Neuronal stem cell (in vitro differentiated cells): ENCODE measurements around the gene ATP5F1E.

Experiments
- DNase-seq: peaks from one replicate; pipeline ENCODE4 v3.0.0-alpha.2; 2013; ENCODE audit warnings: low spot score
- H2AFZ ChIP-seq: one replicate; pipeline ENCODE4 v1.6.1; 2013; ENCODE audit warnings: mild to moderate bottlenecking, low read length, inconsistent platforms
- H2AK5ac ChIP-seq: 2 replicates; pipeline ENCODE4 v1.6.1; 2013; ENCODE audit warnings: low read depth, mild to moderate bottlenecking, inconsistent platforms, low read length, moderate library complexity, mixed read lengths
- H2BK120ac ChIP-seq: 2 replicates; pipeline ENCODE4 v1.6.1; 2013; ENCODE audit warnings: low read depth, mild to moderate bottlenecking, inconsistent platforms, low read length, moderate library complexity, mixed read lengths
- H2BK12ac ChIP-seq: one replicate; pipeline ENCODE4 v1.6.1; 2013; ENCODE audit warnings: low read length, inconsistent platforms
- H2BK15ac ChIP-seq: 2 replicates; pipeline ENCODE4 v1.6.1; 2013; ENCODE audit warnings: mild to moderate bottlenecking, low read length, inconsistent platforms, mixed read lengths
- H2BK5ac ChIP-seq: one replicate; pipeline ENCODE4 v1.6.1; 2013; ENCODE audit warnings: inconsistent platforms, mild to moderate bottlenecking, low read length, moderate library complexity
- H3K14ac ChIP-seq: one replicate; pipeline ENCODE4 v1.6.1; 2013; ENCODE audit warnings: low read length, inconsistent platforms
- H3K18ac ChIP-seq: 2 replicates; pipeline ENCODE4 v1.6.1; 2013; ENCODE audit warnings: low read length, inconsistent platforms
- H3K23ac ChIP-seq: 2 replicates; pipeline ENCODE4 v1.6.1; 2013; ENCODE audit warnings: low read depth, mild to moderate bottlenecking, mixed read lengths, low read length, inconsistent platforms; ENCODE audit not compliant: poor library complexity
- H3K27ac ChIP-seq: replicated peaks from 3 replicates; pipeline ENCODE4 v1.5.1; 2013; ENCODE audit warnings: low read length, inconsistent platforms
- H3K27me3 ChIP-seq, 3 experiments: 2 replicates each; pipeline ENCODE4 v1.6.1; 2013; ENCODE audit warnings: low read length in 3 of 3, mild to moderate bottlenecking in 2 of 3, inconsistent platforms in 1 of 3, low read depth in 1 of 3, mixed read lengths in 1 of 3, moderate library complexity in 1 of 3; ENCODE audit not compliant: control insufficient read depth in 3 of 3, insufficient read depth in 3 of 3
- H3K36me3 ChIP-seq, 2 donors: replicated peaks in 1 of 2; 2 replicates each; pipeline ENCODE4 v1.6.1; 2013; ENCODE audit warnings: low read length in 2 of 2; ENCODE audit not compliant: control insufficient read depth in 2 of 2, insufficient read depth in 2 of 2
- H3K4ac ChIP-seq: 2 replicates; pipeline ENCODE4 v1.6.1; 2013; ENCODE audit warnings: inconsistent platforms, mild to moderate bottlenecking, low read length, moderate library complexity
- H3K4me1 ChIP-seq, 2 donors: 1 replicate in 1 of 2; 2 replicates in 1 of 2; pipeline ENCODE4 v1.6.1; 2013; ENCODE audit warnings: low read length in 2 of 2, low read depth in 1 of 2; ENCODE audit not compliant: control insufficient read depth in 2 of 2, insufficient read depth in 1 of 2
- H3K4me2 ChIP-seq: one replicate; pipeline ENCODE4 v1.6.1; 2013; ENCODE audit warnings: mild to moderate bottlenecking, low read length, inconsistent platforms; ENCODE audit not compliant: insufficient read depth, poor library complexity, severe bottlenecking
- H3K4me3 ChIP-seq, 2 donors: 2 replicates each; pipeline ENCODE4 v1.5.1; 2013; ENCODE audit warnings: low read length in 2 of 2, mild to moderate bottlenecking in 2 of 2, inconsistent platforms in 1 of 2, moderate library complexity in 1 of 2
- H3K79me1 ChIP-seq: one replicate; pipeline ENCODE4 v1.6.1; 2013; ENCODE audit warnings: low read depth, mild to moderate bottlenecking, inconsistent platforms, low read length, moderate library complexity
- H3K9ac ChIP-seq: one replicate; pipeline ENCODE4 v1.6.1; 2013; ENCODE audit warnings: mild to moderate bottlenecking, low read depth, low read length, inconsistent platforms; ENCODE audit not compliant: poor library complexity
- H3K9me3 ChIP-seq, 2 donors: replicated peaks in 1 of 2; 2 replicates each; pipeline versions ENCODE3 to v1.6.1; 2013; ENCODE audit warnings: low read length in 2 of 2, mild to moderate bottlenecking in 2 of 2, inconsistent platforms in 1 of 2, low read depth in 1 of 2, mixed read lengths in 1 of 2, moderate library complexity in 1 of 2; ENCODE audit not compliant: control insufficient read depth in 2 of 2, insufficient read depth in 1 of 2
- H4K8ac ChIP-seq: one replicate; pipeline ENCODE4 v1.6.1; 2013; ENCODE audit warnings: low read depth, mild to moderate bottlenecking, inconsistent platforms, low read length, moderate library complexity
- H4K91ac ChIP-seq: one replicate; pipeline ENCODE4 v1.6.1; 2013; ENCODE audit warnings: low read length, low read depth, mild to moderate bottlenecking, inconsistent platforms; ENCODE audit not compliant: poor library complexity
- WGBS, 2 donors: extraction: QIAGEN DNeasy Blood & Tissue Kit; methylation state at CpG; one replicate each; pipeline ENCODE4 v1.1.7; 2013; ENCODE audit warnings: missing lambda C conversion rate in 2 of 2, mixed read lengths in 1 of 2; ENCODE audit not compliant: insufficient read length in 2 of 2, insufficient replicate concordance in 1 of 2; ENCODE audit errors: extremely low coverage in 2 of 2; 5-methylcytosine and 5-hydroxymethylcytosine counted together

The ATP5F1E gene

GRCh38 chr20:58998656-58999055 is 33.5 kb downstream of the ATP5F1E start:
- H3K79me1 ChIP-seq: no peaks in the 10 kb centered on the region
- H2AFZ ChIP-seq: no peak overlapping the region
- no peak for DNase-seq

GRCh38 chr20:58997141-58997770 is 34.9 kb downstream of the ATP5F1E start:
- H3K27ac ChIP-seq: no peak overlapping the region
- no peaks in the 10 kb centered on the region for H3K79me1 ChIP-seq
- no peak overlapping the region for H2AK5ac ChIP-seq
- no peak overlapping the region for H2BK15ac ChIP-seq
- no peak overlapping the region for H4K91ac ChIP-seq
- no peak overlapping the region for H2BK12ac ChIP-seq
- H3K4me2 ChIP-seq: no peak overlapping the region
- WGBS, 2 donors: no CpG with 5 or more reads among the region's 24 CpGs
- H3K4ac ChIP-seq: no peak overlapping the region
- no peak overlapping the region for H4K8ac ChIP-seq
- H2AFZ ChIP-seq: no peak overlapping the region
- no peak overlapping the region for H3K14ac ChIP-seq
- no peaks in the 10 kb centered on the region for H3K27me3 ChIP-seq
- H2BK5ac ChIP-seq: no peak overlapping the region
- peaks cover 0 to under 1% of the 10 kb centered on the region in 2 donors for H3K4me1 ChIP-seq
- no peak overlapping the region for H3K23ac ChIP-seq
- H3K9me3 ChIP-seq: peaks cover 0 to 1% of the 10 kb centered on the region in 2 donors
- H3K4me3 ChIP-seq: no peak overlapping the region
- DNase-seq: no peak
- no peak overlapping the region for H3K18ac ChIP-seq
- H3K36me3 ChIP-seq: peaks cover 35 to 51% of the 10 kb centered on the region in 2 donors
- no peak overlapping the region for H3K9ac ChIP-seq
- no peak overlapping the region for H2BK120ac ChIP-seq

More at GRCh38 chr20:58998656-58999055, 33.5 kb downstream of the ATP5F1E start:
- no peak overlapping the region for H3K4me3 ChIP-seq
- H3K23ac ChIP-seq: no peak overlapping the region
- H3K4me1 ChIP-seq: peaks cover 8 to 10% of the 10 kb centered on the region in 2 donors
- no peak overlapping the region for H3K18ac ChIP-seq
- H3K9me3 ChIP-seq: peaks cover 0 to 1% of the 10 kb centered on the region in 2 donors
- no peak overlapping the region for H4K8ac ChIP-seq
- no peak overlapping the region for H2BK120ac ChIP-seq
- no peak overlapping the region for H2BK12ac ChIP-seq
- H2BK15ac ChIP-seq: no peak overlapping the region
- no peak overlapping the region for H2AK5ac ChIP-seq
- H3K4ac ChIP-seq: no peak overlapping the region
- no peak overlapping the region for H3K27ac ChIP-seq
- no peaks in the 10 kb centered on the region for H3K27me3 ChIP-seq
- peaks cover 23 to 37% of the 10 kb centered on the region in 2 donors for H3K36me3 ChIP-seq
- no peak overlapping the region for H2BK5ac ChIP-seq
- no peak overlapping the region for H4K91ac ChIP-seq
- WGBS, 2 donors: no CpG with 5 or more reads among the region's 11 CpGs
- H3K4me2 ChIP-seq: no peak overlapping the region
- H3K9ac ChIP-seq: no peak overlapping the region
- H3K14ac ChIP-seq: no peak overlapping the region

GRCh38 chr20:58996226-58996611 is 35.9 kb downstream of the ATP5F1E start:
- Histone ChIP-seq H3K36me3 (peaks cover 36 to 62% of the 10 kb centered on the region in 2 donors), H3K4me3 (no peak overlapping the region)

GRCh38 chr20:58995461-58996225 is 36.5 kb downstream of the ATP5F1E start:
- no peak for DNase-seq
- Histone ChIP-seq H2BK12ac (no peak overlapping the region), H4K8ac (no peak overlapping the region), H3K79me1 (no peaks in the 10 kb centered on the region), H3K18ac (no peak overlapping the region), H2BK5ac (no peak overlapping the region), H3K4me2 (no peak overlapping the region), H3K4ac (no peak overlapping the region), H3K27ac (no peak overlapping the region), H2AFZ (no peak overlapping the region), H3K9me3 (peaks cover 0 to 1% of the 10 kb centered on the region in 2 donors), H3K4me3 (no peak overlapping the region), H3K9ac (no peak overlapping the region), H3K4me1 (no peaks in the 10 kb centered on the region), H3K14ac (peak overlapping the region; percentile 22), H4K91ac (no peak overlapping the region), H2BK120ac (no peak overlapping the region), H2AK5ac (no peak overlapping the region), H3K36me3 (peaks cover 41 to 68% of the 10 kb centered on the region in 2 donors), H3K27me3 (no peaks in the 10 kb centered on the region), H2BK15ac (no peak overlapping the region), H3K23ac (no peak overlapping the region)
- no CpG with 5 or more reads among the region's 18 CpGs for WGBS, 2 donors

More at GRCh38 chr20:58996226-58996611, 35.9 kb downstream of the ATP5F1E start:
- Histone ChIP-seq H2BK5ac (no peak overlapping the region), H3K9me3 (peaks cover 0 to 1% of the 10 kb centered on the region in 2 donors), H3K18ac (no peak overlapping the region), H2AFZ (no peak overlapping the region), H3K14ac (no peak overlapping the region), H3K4me1 (no peaks in the 10 kb centered on the region), H3K23ac (no peak overlapping the region), H3K4ac (no peak overlapping the region), H2BK120ac (no peak overlapping the region), H4K8ac (no peak overlapping the region), H4K91ac (no peak overlapping the region), H3K79me1 (no peaks in the 10 kb centered on the region), H2BK15ac (no peak overlapping the region), H2AK5ac (no peak overlapping the region), H2BK12ac (no peak overlapping the region), H3K9ac (no peak overlapping the region), H3K27me3 (no peaks in the 10 kb centered on the region), H3K27ac (no peak overlapping the region), H3K4me2 (no peak overlapping the region)
- no peak for DNase-seq
- no CpG with 5 or more reads among the region's 12 CpGs for WGBS, 2 donors
